CD8-positive, alpha-beta memory T cell (primary cell): Measurements from ENCODE around the gene CD69. TPM values are rescaled to one million over a fixed set of nuclear protein-coding genes. Genes with fewer than 3 reads are reported as not detected.

Experiments
- CTCF ChIA-PET: fragments of 350-600 bp; sonication (Branson Sonifier 250); formaldehyde crosslinking; loops from one replicate; lab custom pipeline; 2021; ENCODE audit warnings: antibody characterized with exemption; lab: Charles Lee
- POLR2A ChIA-PET: fragments of 350-600 bp; sonication (Branson Sonifier 250); formaldehyde crosslinking; loops from one replicate; lab custom pipeline; 2021; ENCODE audit warnings: antibody characterized with exemption; lab: Charles Lee
- DNase-seq, 5 donors: peaks; one replicate each; pipeline versions ENCODE4 v3.0.0 to v3.0.0-alpha.2; 2020 to 2022; ENCODE audit warnings: mixed read lengths in 1 of 5
- H3K27ac ChIP-seq: one replicate; pipeline ENCODE4 v1.7.0; 2013; ENCODE audit warnings: low read depth, mild to moderate bottlenecking, low read length, moderate library complexity
- H3K27me3 ChIP-seq: 2 replicates; pipeline ENCODE4 v1.7.0; 2013; ENCODE audit warnings: low read length, mild to moderate bottlenecking; ENCODE audit not compliant: insufficient read depth, poor library complexity, severe bottlenecking
- H3K36me3 ChIP-seq: 2 replicates; pipeline ENCODE4 v1.7.0; 2013; ENCODE audit warnings: mild to moderate bottlenecking, low read length, moderate library complexity; ENCODE audit not compliant: insufficient read depth
- H3K4me1 ChIP-seq: 2 replicates; pipeline ENCODE4 v1.7.0; 2013; ENCODE audit warnings: mild to moderate bottlenecking, low read length, moderate library complexity; ENCODE audit not compliant: insufficient read depth
- H3K4me3 ChIP-seq: 2 replicates; pipeline ENCODE4 v1.7.0; 2013; ENCODE audit warnings: mild to moderate bottlenecking, low read length
- H3K9me3 ChIP-seq: 2 replicates; pipeline ENCODE4 v1.7.0; 2013; ENCODE audit warnings: mild to moderate bottlenecking, low read length
- H3K27ac Mint-ChIP-seq, 8 donors: one replicate each; pipeline ENCODE4 v1.8.0; 2020 to 2021; ENCODE audit warnings: mixed read lengths in 8 of 8, mild to moderate bottlenecking in 6 of 8, inconsistent platforms in 3 of 8, moderate library complexity in 3 of 8
- H3K27me3 Mint-ChIP-seq, 2 donors: one replicate each; pipeline ENCODE4 v1.8.0; 2020 to 2021; ENCODE audit warnings: mixed read lengths in 2 of 2, mild to moderate bottlenecking in 1 of 2, moderate library complexity in 1 of 2
- H3K36me3 Mint-ChIP-seq, 3 donors: one replicate each; pipeline ENCODE4 v1.8.0; 2020 to 2021; ENCODE audit warnings: mixed read lengths in 3 of 3, inconsistent platforms in 1 of 3, mild to moderate bottlenecking in 1 of 3
- H3K4me1 Mint-ChIP-seq, 3 donors: one replicate each; pipeline ENCODE4 v1.8.0; 2020 to 2021; ENCODE audit warnings: mixed read lengths in 3 of 3, inconsistent platforms in 1 of 3, mild to moderate bottlenecking in 1 of 3
- H3K4me3 Mint-ChIP-seq, 7 donors: one replicate each; pipeline ENCODE4 v1.8.0; 2020 to 2021; ENCODE audit warnings: mixed read lengths in 7 of 7, mild to moderate bottlenecking in 6 of 7, moderate library complexity in 4 of 7, inconsistent platforms in 2 of 7
- H3K9me3 Mint-ChIP-seq, 5 donors: one replicate each; pipeline ENCODE4 v1.8.0; 2020 to 2022; ENCODE audit warnings: mixed read lengths in 5 of 5, mild to moderate bottlenecking in 3 of 5, moderate library complexity in 2 of 5, inconsistent platforms in 1 of 5
- polyA plus RNA-seq: library from polyadenylated mRNA; unstranded; fragments of 300-500 nt; fragmentation: Illumina TruSeq; gene quantifications from one replicate; pipeline ENCODE4 v1.2.3, GENCODE V29; 2021
- total RNA-seq, 2 experiments: library from RNA; stranded (reverse); gene quantifications; one replicate each; pipeline ENCODE4 v1.2.3, GENCODE V29; 2021

Gene CD69
- total and polyA plus RNA-seq, 3 experiments from 2014 or later = 66.8 to 253 (median 67.1) TPM

GRCh38 chr12:9759694-9760093 lies 1.0 kb downstream of the CD69 start:
- CTCF ChIA-PET = interaction anchor here (1.4 to 19.4 kb wide), 7 partner anchors 10 to 54 kb away, joined by 3 to 359 read pairs (median 18); no protein-coding TSS in a partner anchor
- peaks cover 57 to 72% (median 72%) of the 10 kb centered on the region in 3 donors for H3K4me1 Mint-ChIP-seq
- H3K27me3 Mint-ChIP-seq = no peaks in the 10 kb centered on the region
- H3K9me3 Mint-ChIP-seq = peaks cover 0 to 4% (median 0%) of the 10 kb centered on the region in 5 donors
- Histone ChIP-seq H3K4me1 (peaks cover 50% of the 10 kb centered on the region), H3K27ac (peak overlapping the region; percentile 96), H3K4me3 (peak overlapping the region; percentile 68), H3K36me3 (peaks cover 19% of the 10 kb centered on the region), H3K27me3 (no peaks in the 10 kb centered on the region), H3K9me3 (no peaks in the 10 kb centered on the region)
- POLR2A ChIA-PET = interaction anchor here (1.5 to 4.5 kb wide), 5 partner anchors 9 to 112 kb away, joined by 8 to 35 read pairs (median 12); partner anchors contain the start of gene CLEC2B
- no peak for DNase-seq
- peak overlapping the region; percentile 93 to 100 (median 98) for H3K4me3 Mint-ChIP-seq
- peaks cover 20 to 54% (median 30%) of the 10 kb centered on the region in 3 donors for H3K36me3 Mint-ChIP-seq
- peak overlapping the region; percentile 97 to 100 (median 99) for H3K27ac Mint-ChIP-seq

- ChIA-PET CTCF (interaction anchor here (0.8 to 19.4 kb wide), 13 partner anchors 9 to 143 kb away, joined by 3 to 359 read pairs (median 5); no protein-coding TSS in a partner anchor), POLR2A (interaction anchor here (0.6 to 4.5 kb wide), 10 partner anchors 8 to 796 kb away, joined by 3 to 35 read pairs (median 9); partner anchors contain the start of genes CLEC2B and GABARAPL1)
- H3K4me1 ChIP-seq = peaks cover 50% of the 10 kb centered on the region
- peaks cover 34% of the 10 kb centered on the region for H3K36me3 ChIP-seq
- Mint-ChIP-seq H3K4me1 (peaks cover 62 to 77% (median 77%) of the 10 kb centered on the region in 3 donors), H3K27me3 (no peaks in the 10 kb centered on the region), H3K36me3 (peaks cover 31 to 69% (median 41%) of the 10 kb centered on the region in 3 donors), H3K4me3 (peak overlapping the region; percentile 93 to 100 (median 98)), H3K27ac (peak overlapping the region; percentile 93 to 100 (median 99)), H3K9me3 (peaks cover 0 to 4% (median 0%) of the 10 kb centered on the region in 5 donors)
- no peaks in the 10 kb centered on the region for H3K27me3 ChIP-seq
- DNase-seq = no peak
- peak overlapping the region; percentile 68 for H3K4me3 ChIP-seq
- peak overlapping the region; percentile 96 for H3K27ac ChIP-seq
- H3K9me3 ChIP-seq = no peaks in the 10 kb centered on the region
Observed at GRCh38 chr12:9758119-9758518, 2.6 kb downstream of the CD69 start.

- H3K9me3 ChIP-seq = no peaks in the 10 kb centered on the region
- peak overlapping the region; percentile 68 for H3K4me3 ChIP-seq
- H3K36me3 ChIP-seq = peaks cover 40% of the 10 kb centered on the region
- Mint-ChIP-seq H3K27me3 (no peaks in the 10 kb centered on the region), H3K4me1 (peaks cover 66 to 79% (median 78%) of the 10 kb centered on the region in 3 donors), H3K9me3 (peaks cover 0 to 4% (median 0%) of the 10 kb centered on the region in 5 donors), H3K36me3 (peaks cover 37 to 75% (median 47%) of the 10 kb centered on the region in 3 donors), H3K27ac (peak overlapping the region; percentile 93 to 100 (median 99)), H3K4me3 (peak overlapping the region; percentile 93 to 100 (median 98))
- POLR2A ChIA-PET = interaction anchor here (0.7 to 4.5 kb wide), 3 partner anchors 11 to 796 kb away, joined by 3 to 35 read pairs (median 10); no protein-coding TSS in a partner anchor
- no peaks in the 10 kb centered on the region for H3K27me3 ChIP-seq
- peaks cover 52% of the 10 kb centered on the region for H3K4me1 ChIP-seq
- CTCF ChIA-PET = interaction anchor here (1.6 to 19.4 kb wide), 7 partner anchors 8 to 109 kb away, joined by 3 to 359 read pairs (median 12); no protein-coding TSS in a partner anchor
- no peak for DNase-seq
- H3K27ac ChIP-seq = peak overlapping the region; percentile 96
Observed at GRCh38 chr12:9757433-9758025, 3.2 kb downstream of the CD69 start.

GRCh38 chr12:9756706-9757105 lies 4.0 kb downstream of the CD69 start:
- CTCF ChIA-PET = interaction anchor here (1.0 to 19.4 kb wide), 4 partner anchors 7 to 42 kb away, joined by 3 to 359 read pairs (median 52); no protein-coding TSS in a partner anchor
- Mint-ChIP-seq H3K4me1 (peaks cover 60 to 75% (median 75%) of the 10 kb centered on the region in 3 donors), H3K4me3 (peak overlapping the region; percentile 63 to 100 (median 98)), H3K27me3 (no peaks in the 10 kb centered on the region), H3K9me3 (peaks cover 0 to 4% (median 0%) of the 10 kb centered on the region in 5 donors), H3K27ac (peak overlapping the region in 7 of 8 donors; percentile 48 to 100 (median 93)), H3K36me3 (peaks cover 39 to 79% (median 50%) of the 10 kb centered on the region in 3 donors)
- Histone ChIP-seq H3K9me3 (no peaks in the 10 kb centered on the region), H3K4me3 (peak overlapping the region; percentile 27), H3K36me3 (peaks cover 44% of the 10 kb centered on the region), H3K27me3 (no peaks in the 10 kb centered on the region), H3K27ac (no peak overlapping the region), H3K4me1 (peaks cover 52% of the 10 kb centered on the region)
- POLR2A ChIA-PET = no interaction called here
- DNase-seq = no peak

- CTCF ChIA-PET = interaction anchor here (1.0 to 19.4 kb wide), 5 partner anchors 12 to 384 kb away, joined by 3 to 359 read pairs (median 4); no protein-coding TSS in a partner anchor
- H3K27me3 Mint-ChIP-seq = peaks cover 0 to 2% of the 10 kb centered on the region in 2 donors
- peaks cover 41 to 83% (median 52%) of the 10 kb centered on the region in 3 donors for H3K36me3 Mint-ChIP-seq
- Histone ChIP-seq H3K27ac (no peak overlapping the region), H3K4me3 (peak overlapping the region; percentile 27), H3K4me1 (peaks cover 55% of the 10 kb centered on the region), H3K36me3 (peaks cover 44% of the 10 kb centered on the region), H3K27me3 (no peaks in the 10 kb centered on the region), H3K9me3 (no peaks in the 10 kb centered on the region)
- peak overlapping the region in 7 of 8 donors; percentile 68 to 100 (median 93) for H3K27ac Mint-ChIP-seq
- H3K4me3 Mint-ChIP-seq = peak overlapping the region; percentile 63 to 100 (median 94)
- peaks cover 0 to 4% (median 0%) of the 10 kb centered on the region in 5 donors for H3K9me3 Mint-ChIP-seq
- POLR2A ChIA-PET = interaction anchor here (0.5 to 0.8 kb wide), 2 partner anchors 20 to 108 kb away, joined by 3 to 4 read pairs; no protein-coding TSS in a partner anchor
- no peak for DNase-seq
- H3K4me1 Mint-ChIP-seq = peaks cover 62 to 75% (median 75%) of the 10 kb centered on the region in 3 donors
Observed at GRCh38 chr12:9756170-9756569, 4.5 kb downstream of the CD69 start.

- H3K36me3 Mint-ChIP-seq = peaks cover 41 to 79% (median 52%) of the 10 kb centered on the region in 3 donors
- peaks cover 60% of the 10 kb centered on the region for H3K4me1 ChIP-seq
- ChIA-PET CTCF (interaction anchor here (1.0 to 19.4 kb wide), 5 partner anchors 11 to 384 kb away, joined by 3 to 359 read pairs (median 4); no protein-coding TSS in a partner anchor), POLR2A (interaction anchor here (0.8 to 0.9 kb wide), 2 partner anchors 108 to 140 kb away, joined by 3 read pairs; no protein-coding TSS in a partner anchor)
- peaks cover 64 to 77% (median 75%) of the 10 kb centered on the region in 3 donors for H3K4me1 Mint-ChIP-seq
- H3K4me3 Mint-ChIP-seq = peak overlapping the region in 6 of 7 donors; percentile 54 to 82 (median 65)
- H3K9me3 ChIP-seq = no peaks in the 10 kb centered on the region
- H3K4me3 ChIP-seq = no peak overlapping the region
- no peak overlapping the region for H3K27ac ChIP-seq
- H3K27ac Mint-ChIP-seq = peak overlapping the region; percentile 4 to 99 (median 78)
- no peaks in the 10 kb centered on the region for H3K27me3 ChIP-seq
- peaks cover 44% of the 10 kb centered on the region for H3K36me3 ChIP-seq
- no peak for DNase-seq
- H3K9me3 Mint-ChIP-seq = peaks cover 0 to 4% (median 0%) of the 10 kb centered on the region in 5 donors
- H3K27me3 Mint-ChIP-seq = peaks cover 0 to 2% of the 10 kb centered on the region in 2 donors
Observed at GRCh38 chr12:9755567-9755966, 5.1 kb downstream of the CD69 start.

GRCh38 chr12:9755035-9755434 lies 5.7 kb downstream of the CD69 start:
- Histone ChIP-seq H3K4me1 (peaks cover 61% of the 10 kb centered on the region), H3K36me3 (peaks cover 44% of the 10 kb centered on the region), H3K9me3 (no peaks in the 10 kb centered on the region), H3K27ac (no peak overlapping the region), H3K27me3 (no peaks in the 10 kb centered on the region), H3K4me3 (no peak overlapping the region)
- peaks cover 0 to 2% of the 10 kb centered on the region in 2 donors for H3K27me3 Mint-ChIP-seq
- H3K27ac Mint-ChIP-seq = peak overlapping the region in 7 of 8 donors; percentile 54 to 99 (median 80)
- H3K9me3 Mint-ChIP-seq = peaks cover 0 to 4% (median 0%) of the 10 kb centered on the region in 5 donors
- ChIA-PET POLR2A (interaction anchor here (0.9 kb wide), 1 partner anchor 139 kb away, joined by 3 read pairs; no protein-coding TSS in a partner anchor), CTCF (interaction anchor here (0.8 to 19.4 kb wide), 5 partner anchors 12 to 385 kb away, joined by 3 to 359 read pairs (median 3); no protein-coding TSS in a partner anchor)
- H3K4me1 Mint-ChIP-seq = peaks cover 67 to 80% (median 79%) of the 10 kb centered on the region in 3 donors
- H3K36me3 Mint-ChIP-seq = peaks cover 41 to 76% (median 51%) of the 10 kb centered on the region in 3 donors
- H3K4me3 Mint-ChIP-seq = peak overlapping the region in 6 of 7 donors; percentile 54 to 82 (median 65)
- no peak for DNase-seq
